HG02970 (cell line): Measurements from ENCODE around the gene BCCIP.

Experiments used
- ATAC-seq: cut with Tn5 transposase; IDR thresholded peaks from one replicate; pipeline ENCODE4 v1.9.1; 2021; ENCODE audit warnings: mild to moderate bottlenecking, moderate library complexity, moderate number of reproducible peaks; ENCODE audit not compliant: unreplicated experiment, low FRiP score

BCCIP gene

DNA sequence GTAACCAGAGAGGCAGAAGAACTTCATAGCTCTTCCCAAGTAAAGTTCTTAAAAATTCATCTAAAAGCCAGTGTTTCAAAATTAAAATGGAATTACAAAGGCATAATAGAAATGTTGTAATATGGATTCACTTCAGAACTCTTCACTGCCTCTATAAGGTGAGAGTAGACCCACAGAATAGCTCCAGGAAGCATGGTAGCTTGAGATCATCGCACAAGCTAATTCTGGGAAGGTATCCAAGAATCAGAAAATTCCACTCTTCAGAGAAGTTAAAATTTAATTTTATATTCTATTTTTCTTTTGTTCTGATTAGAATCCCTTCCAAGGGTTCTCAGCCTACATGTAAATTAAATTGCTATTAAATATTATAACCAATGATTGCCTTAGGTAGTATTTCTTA is 59.2 kb downstream of the BCCIP start:
- ATAC-seq, result no peak

DNA sequence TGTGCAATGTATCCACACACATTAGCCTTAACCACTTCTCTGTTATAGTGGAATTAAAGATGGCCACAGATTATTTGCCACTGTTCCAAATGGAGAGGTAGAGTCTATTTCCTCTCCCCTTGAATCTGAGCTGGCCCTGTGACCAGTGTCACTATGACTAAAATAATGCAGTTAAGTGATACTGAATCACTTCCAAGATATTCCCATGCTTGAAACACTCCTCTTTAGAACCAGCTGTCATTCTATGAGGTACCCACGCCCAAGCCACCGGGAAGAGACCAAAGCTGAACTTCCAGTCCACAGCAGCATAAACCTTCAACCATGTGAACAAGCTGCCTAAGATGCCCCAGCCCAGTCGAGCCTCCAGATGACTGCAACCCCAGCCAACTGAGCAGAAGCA is 59.9 kb downstream of the BCCIP start:
- ATAC-seq, result no peak
